Liver (tissue), 3 donors: Measurements from ENCODE around the gene GTPBP10.

ENCODE experiments used
- ATF3 ChIP-seq: IDR thresholded peaks from 2 replicates; pipeline ENCODE4 v1.6.1; 2016; ENCODE audit warnings: antibody characterized with exemption
- CTCF ChIP-seq: fragments of 150-350 bp; IDR thresholded peaks from 2 replicates; pipeline ENCODE4 v1.5.1; 2017; ENCODE audit warnings: improper control_type of control experiment, low read depth, low read length; ENCODE audit not compliant: missing input control
- FOXA1 ChIP-seq: IDR thresholded peaks from 2 replicates; pipeline ENCODE4 v1.6.1; 2016; ENCODE audit warnings: antibody characterized with exemption
- FOXA2 ChIP-seq: IDR thresholded peaks from 2 replicates; pipeline ENCODE4 v1.6.1; 2016; ENCODE audit warnings: antibody characterized with exemption
- GABPA ChIP-seq, 2 donors: IDR thresholded peaks in 1 of 2; conservative IDR thresholded peaks in 1 of 2; 2 replicates each; pipeline ENCODE4 v1.6.1; 2016; ENCODE audit warnings: antibody characterized with exemption in 2 of 2, mild to moderate bottlenecking in 1 of 2, moderate library complexity in 1 of 2
- MAX ChIP-seq: IDR thresholded peaks from 2 replicates; pipeline ENCODE4 v1.6.1; 2016; ENCODE audit warnings: antibody characterized with exemption
- RAD21 ChIP-seq, 2 donors: IDR thresholded peaks; 2 replicates each; pipeline ENCODE4 v1.6.1; 2016; ENCODE audit warnings: antibody characterized with exemption in 2 of 2, mild to moderate bottlenecking in 2 of 2
- REST ChIP-seq: IDR thresholded peaks from 2 replicates; pipeline ENCODE4 v1.6.1; 2016; ENCODE audit warnings: antibody characterized with exemption, mild to moderate bottlenecking
- SP1 ChIP-seq: IDR thresholded peaks from 2 replicates; pipeline ENCODE4 v1.6.1; 2018; ENCODE audit warnings: antibody characterized with exemption, mild to moderate bottlenecking
- TAF1 ChIP-seq: conservative IDR thresholded peaks from 2 replicates; pipeline ENCODE4 v1.6.1; 2016; ENCODE audit warnings: antibody characterized with exemption, mild to moderate bottlenecking
- TF ChIP-seq, protein P1 (sequence below): IDR thresholded peaks from 2 replicates; pipeline ENCODE4 v1.6.1; 2016; ENCODE audit warnings: antibody characterized with exemption
- donor health status: healthy.
- donor health status: healthy.

GRCh38 chr7:90347759-90348158, 1.2 kb downstream of the GTPBP10 start:
- TF ChIP-seq CTCF (no peak), MAX (no peak), GABPA (IDR thresholded peaks at IDR 0.05 in 1 of 2, conservative IDR thresholded peaks at IDR 0.05 in 1 of 2) (no peak), SP1 (no peak), TAF1 (no peak), FOXA1 (no peak), ATF3 (no peak), REST (no peak), FOXA2 (no peak), RAD21 (IDR thresholded peaks at IDR 0.05) (no peak)
- TF ChIP-seq, protein P1, sequence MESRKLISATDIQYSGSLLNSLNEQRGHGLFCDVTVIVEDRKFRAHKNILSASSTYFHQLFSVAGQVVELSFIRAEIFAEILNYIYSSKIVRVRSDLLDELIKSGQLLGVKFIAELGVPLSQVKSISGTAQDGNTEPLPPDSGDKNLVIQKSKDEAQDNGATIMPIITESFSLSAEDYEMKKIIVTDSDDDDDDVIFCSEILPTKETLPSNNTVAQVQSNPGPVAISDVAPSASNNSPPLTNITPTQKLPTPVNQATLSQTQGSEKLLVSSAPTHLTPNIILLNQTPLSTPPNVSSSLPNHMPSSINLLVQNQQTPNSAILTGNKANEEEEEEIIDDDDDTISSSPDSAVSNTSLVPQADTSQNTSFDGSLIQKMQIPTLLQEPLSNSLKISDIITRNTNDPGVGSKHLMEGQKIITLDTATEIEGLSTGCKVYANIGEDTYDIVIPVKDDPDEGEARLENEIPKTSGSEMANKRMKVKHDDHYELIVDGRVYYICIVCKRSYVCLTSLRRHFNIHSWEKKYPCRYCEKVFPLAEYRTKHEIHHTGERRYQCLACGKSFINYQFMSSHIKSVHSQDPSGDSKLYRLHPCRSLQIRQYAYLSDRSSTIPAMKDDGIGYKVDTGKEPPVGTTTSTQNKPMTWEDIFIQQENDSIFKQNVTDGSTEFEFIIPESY: no peak
